Lung (tissue), 12 donors: ENCODE measurements around the gene OR11A1. TPM values are rescaled to one million over a fixed set of nuclear protein-coding genes. Genes with fewer than 3 reads are reported as not detected.

Experiments
- ATAC-seq: fragments of 200-7000 bp; cut with Tn5 transposase; one replicate; pipeline ENCODE4 v1.9.1; 2020; ENCODE audit warnings: moderate number of reproducible peaks; ENCODE audit not compliant: insufficient read depth, low FRiP score
- DNase-seq, 3 donors: peaks; one replicate each; pipeline ENCODE4 v3.0.0-alpha.2; 2013 to 2017
- H3K27ac ChIP-seq, 2 donors: one replicate each; pipeline ENCODE4 v1.5.1; 2013; ENCODE audit warnings: mild to moderate bottlenecking in 2 of 2, moderate library complexity in 2 of 2, control low read depth in 1 of 2, inconsistent platforms in 1 of 2, low read depth in 1 of 2, low read length in 1 of 2
- H3K27me3 ChIP-seq, 3 donors: one replicate each; pipeline ENCODE4 v1.5.1; 2013; ENCODE audit warnings: low read length in 2 of 3; ENCODE audit not compliant: control insufficient read depth in 3 of 3, insufficient read depth in 3 of 3
- H3K36me3 ChIP-seq, 4 donors: one replicate each; pipeline ENCODE4 v1.5.1; 2013; ENCODE audit warnings: low read length in 4 of 4, mild to moderate bottlenecking in 1 of 4, moderate library complexity in 1 of 4; ENCODE audit not compliant: control insufficient read depth in 4 of 4, insufficient read depth in 4 of 4
- H3K4me1 ChIP-seq, 5 donors: one replicate each; pipeline ENCODE4 v1.5.1; 2013; ENCODE audit warnings: low read length in 5 of 5, mild to moderate bottlenecking in 2 of 5, moderate library complexity in 1 of 5; ENCODE audit not compliant: control insufficient read depth in 5 of 5, insufficient read depth in 5 of 5
- H3K4me3 ChIP-seq: one replicate; pipeline ENCODE4 v1.5.1; 2013; ENCODE audit warnings: mild to moderate bottlenecking, control low read depth, moderate library complexity
- H3K9ac ChIP-seq, 2 donors: one replicate each; pipeline ENCODE4 v1.5.1; 2013; ENCODE audit warnings: low read length in 2 of 2, control low read depth in 1 of 2; ENCODE audit not compliant: insufficient read depth in 1 of 2
- H3K9me3 ChIP-seq, 4 donors: one replicate each; pipeline ENCODE4 v1.5.1; 2013; ENCODE audit warnings: low read length in 3 of 4, mild to moderate bottlenecking in 1 of 4, moderate library complexity in 1 of 4; ENCODE audit not compliant: control insufficient read depth in 4 of 4, insufficient read depth in 3 of 4
- WGBS, 2 donors: extraction: QIAGEN DNeasy Blood & Tissue Kit; methylation state at CpG; one replicate each; pipeline ENCODE4 v1.1.7; 2013; 5-methylcytosine and 5-hydroxymethylcytosine counted together
- polyA plus RNA-seq, 2 donors: library from polyadenylated mRNA; stranded (reverse); fragments of 200-250 nt; gene quantifications; one replicate each; pipeline ENCODE4 v1.2.1, GENCODE V29; 2013
- total RNA-seq, 2 donors: library from RNA; depleted of rRNA in 1 of 2; stranded (reverse); fragments of >200 nt in 1 of 2; gene quantifications; one replicate each; pipeline ENCODE4 v1.2.1, GENCODE V29; 2014 to 2021
- TF ChIP-seq, protein P1 (sequence below): IDR thresholded peaks from 2 replicates; pipeline ENCODE4 v1.5.1; 2012; ENCODE audit warnings: mild to moderate bottlenecking; ENCODE audit errors: control extremely low read depth, extremely low read depth
- donor health status: control.
- donor health status: control.
- donor health status: Bipolar disorder and iron deficiency.
- donor health status: healthy.
- donor health status: DM: yes; HTN: yes; CAD: no.

The OR11A1 gene
- total and polyA plus RNA-seq, 4 donors, result not detected

DNA sequence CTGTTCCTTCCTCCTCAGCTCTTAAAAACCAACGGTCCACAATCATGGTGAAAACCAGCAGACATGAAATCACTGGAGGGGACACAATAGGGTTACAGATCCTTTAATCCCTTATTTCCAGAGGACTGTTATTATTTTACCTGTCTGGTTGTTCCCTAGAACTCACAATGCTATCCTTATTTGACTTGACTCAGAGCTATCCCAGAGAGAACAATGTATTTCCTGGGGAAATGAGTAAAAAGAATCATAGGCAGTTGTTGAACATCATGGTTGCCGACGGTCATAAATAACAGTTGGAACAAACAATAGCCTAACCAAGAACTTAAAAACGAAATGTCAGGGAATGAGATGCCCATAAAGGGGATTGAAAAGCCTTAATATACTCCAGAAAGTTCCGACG lies 9.4 kb upstream of the OR11A1 start:
- DNase-seq, result no peak
- ATAC-seq, result no peak
- Histone ChIP-seq H3K9ac (no peak overlapping the region), H3K36me3 (no peaks in the 10 kb centered on the region), H3K9me3 (no peaks in the 10 kb centered on the region), H3K4me1 (peaks cover 0 to 1% (median 0%) of the 10 kb centered on the region in 5 donors), H3K4me3 (no peak overlapping the region), H3K27ac (no peak overlapping the region), H3K27me3 (no peaks in the 10 kb centered on the region)
- 48 to 53% methylated on average over 6 of the region's 6 CpGs for WGBS, 2 donors
- TF ChIP-seq, protein P1, sequence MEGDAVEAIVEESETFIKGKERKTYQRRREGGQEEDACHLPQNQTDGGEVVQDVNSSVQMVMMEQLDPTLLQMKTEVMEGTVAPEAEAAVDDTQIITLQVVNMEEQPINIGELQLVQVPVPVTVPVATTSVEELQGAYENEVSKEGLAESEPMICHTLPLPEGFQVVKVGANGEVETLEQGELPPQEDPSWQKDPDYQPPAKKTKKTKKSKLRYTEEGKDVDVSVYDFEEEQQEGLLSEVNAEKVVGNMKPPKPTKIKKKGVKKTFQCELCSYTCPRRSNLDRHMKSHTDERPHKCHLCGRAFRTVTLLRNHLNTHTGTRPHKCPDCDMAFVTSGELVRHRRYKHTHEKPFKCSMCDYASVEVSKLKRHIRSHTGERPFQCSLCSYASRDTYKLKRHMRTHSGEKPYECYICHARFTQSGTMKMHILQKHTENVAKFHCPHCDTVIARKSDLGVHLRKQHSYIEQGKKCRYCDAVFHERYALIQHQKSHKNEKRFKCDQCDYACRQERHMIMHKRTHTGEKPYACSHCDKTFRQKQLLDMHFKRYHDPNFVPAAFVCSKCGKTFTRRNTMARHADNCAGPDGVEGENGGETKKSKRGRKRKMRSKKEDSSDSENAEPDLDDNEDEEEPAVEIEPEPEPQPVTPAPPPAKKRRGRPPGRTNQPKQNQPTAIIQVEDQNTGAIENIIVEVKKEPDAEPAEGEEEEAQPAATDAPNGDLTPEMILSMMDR, result no peak

DNA sequence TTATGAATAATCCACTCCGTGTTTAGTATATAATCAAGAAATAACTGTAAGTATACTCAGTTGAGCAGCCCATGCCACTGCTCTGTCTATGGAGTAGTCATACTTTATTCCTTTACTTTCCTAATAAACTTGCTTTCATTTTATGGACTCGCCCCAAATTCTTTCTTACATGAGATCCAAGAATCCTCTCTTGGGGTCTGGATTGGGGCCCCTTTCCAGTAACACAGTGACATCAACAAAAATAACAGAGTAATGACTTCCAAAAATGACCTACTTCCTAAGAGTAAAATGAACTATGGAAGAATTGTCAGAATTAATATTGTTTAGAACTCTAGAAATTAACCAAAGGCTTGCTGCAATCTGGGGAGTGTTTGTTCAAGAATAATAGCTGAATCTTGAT lies 8.9 kb upstream of the OR11A1 start:
- no peak overlapping the region for H3K9ac ChIP-seq
- H3K36me3 ChIP-seq, result no peaks in the 10 kb centered on the region
- H3K4me1 ChIP-seq, result peaks cover 0 to 1% (median 0%) of the 10 kb centered on the region in 5 donors
- no peaks in the 10 kb centered on the region for H3K27me3 ChIP-seq
- H3K27ac ChIP-seq, result no peak overlapping the region
- TF ChIP-seq, protein P1, result no peak
- no peak overlapping the region for H3K4me3 ChIP-seq
- DNase-seq, result no peak
- WGBS, 2 donors, result 90 to 91% methylated on average over 2 of the region's 2 CpGs
- ATAC-seq, result no peak
- H3K9me3 ChIP-seq, result no peaks in the 10 kb centered on the region

DNA sequence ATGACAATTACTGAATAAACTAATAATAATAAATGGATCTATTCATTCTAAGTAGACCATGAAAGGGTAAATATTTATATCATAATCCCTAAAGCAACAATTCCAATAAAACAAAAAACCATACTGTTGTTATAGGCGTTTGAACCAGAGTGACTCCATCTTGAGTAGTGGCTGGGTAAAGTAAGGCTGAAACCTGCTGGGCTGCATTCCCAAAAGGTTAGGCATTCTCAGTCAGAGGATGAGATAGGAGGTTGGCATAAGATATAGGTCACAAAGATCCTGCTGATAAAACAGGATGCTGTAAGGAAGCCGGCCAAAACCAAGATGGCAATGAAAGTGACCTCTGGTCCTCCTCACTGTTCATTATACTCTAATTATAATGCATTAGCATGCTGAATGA lies 8.4 kb upstream of the OR11A1 start:
- Histone ChIP-seq H3K9ac (no peak overlapping the region), H3K36me3 (no peaks in the 10 kb centered on the region), H3K9me3 (no peaks in the 10 kb centered on the region), H3K27ac (no peak overlapping the region), H3K4me1 (peaks cover 0 to 1% (median 0%) of the 10 kb centered on the region in 5 donors), H3K4me3 (no peak overlapping the region), H3K27me3 (no peaks in the 10 kb centered on the region)
- no peak for ATAC-seq
- WGBS, 2 donors, result 67 to 85% methylated on average over 2 of the region's 2 CpGs
- DNase-seq, result no peak
- TF ChIP-seq, protein P1, result no peak

DNA sequence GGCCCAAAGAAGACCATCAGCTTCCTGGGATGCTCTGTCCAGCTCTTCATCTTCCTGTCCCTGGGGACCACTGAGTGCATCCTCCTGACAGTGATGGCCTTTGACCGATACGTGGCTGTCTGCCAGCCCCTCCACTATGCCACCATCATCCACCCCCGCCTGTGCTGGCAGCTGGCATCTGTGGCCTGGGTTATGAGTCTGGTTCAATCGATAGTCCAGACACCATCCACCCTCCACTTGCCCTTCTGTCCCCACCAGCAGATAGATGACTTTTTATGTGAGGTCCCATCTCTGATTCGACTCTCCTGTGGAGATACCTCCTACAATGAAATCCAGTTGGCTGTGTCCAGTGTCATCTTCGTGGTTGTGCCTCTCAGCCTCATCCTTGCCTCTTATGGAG lies 5.2 kb upstream of the OR11A1 start:
- 79 to 92% methylated on average over 6 of the region's 6 CpGs for WGBS, 2 donors
- TF ChIP-seq, protein P1, result no peak
- no peak overlapping the region for H3K27ac ChIP-seq
- no peak overlapping the region for H3K4me3 ChIP-seq
- peaks cover 0 to 3% (median 0%) of the 10 kb centered on the region in 3 donors for H3K27me3 ChIP-seq
- peaks cover 0 to 1% (median 0%) of the 10 kb centered on the region in 5 donors for H3K4me1 ChIP-seq
- H3K36me3 ChIP-seq, result no peaks in the 10 kb centered on the region
- H3K9me3 ChIP-seq, result no peaks in the 10 kb centered on the region
- DNase-seq, result no peak
- H3K9ac ChIP-seq, result no peak overlapping the region
- ATAC-seq, result no peak
